ENCODE data around the gene GAPDH. TPM values are rescaled to one million over a fixed set of nuclear protein-coding genes. Genes with fewer than 3 reads are reported as not detected.
"Not testable (repeated sequence)": the region's sequence is repeated elsewhere in the genome, so short reads cannot be mapped to it uniquely, and the experiment has no call there.

The GAPDH gene
- total RNA-seq = 4,334 and 4,542 TPM in 2 replicates

- DNase-seq (ENCODE audit: low read depth in 2 of 2) = peak; percentile 87 to 97
Observed at GRCh38 chr12:6533923-6534694, at the start of gene GAPDH. Gene GAPDH (plus strand): TSS chr12:6534517. CDS start chr12:6534833, 316 bp downstream.

- DNase-seq (ENCODE audit: low read depth in 2 of 2) = no peak
Observed at GRCh38 chr12:6488240-6488639, 46.1 kb upstream of the GAPDH start.

DNA sequence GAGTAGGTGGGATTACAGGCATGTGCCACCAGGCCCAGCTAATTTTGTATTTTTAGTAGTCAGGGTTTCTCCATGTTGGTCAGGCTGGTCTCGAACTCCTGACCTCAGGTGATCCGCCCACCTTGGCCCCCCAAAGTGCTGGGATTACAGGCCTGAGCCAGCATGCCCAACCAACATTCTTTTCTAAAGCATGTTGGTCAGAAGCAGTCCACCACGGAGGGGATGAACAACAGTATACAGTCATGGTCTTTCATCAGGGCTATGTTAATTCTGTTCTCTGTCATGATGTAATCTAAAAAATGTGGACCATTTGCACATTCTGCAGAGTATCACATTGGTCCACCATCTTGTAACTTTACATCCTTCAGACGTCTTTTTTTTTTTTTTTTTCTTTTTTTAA, 44.9 kb upstream of the GAPDH start:
- no peak for DNase-seq (ENCODE audit: low read depth in 2 of 2)

GRCh38 chr12:6490673-6491072, 43.6 kb upstream of the GAPDH start:
- not testable (repeated sequence) for DNase-seq (ENCODE audit: low read depth in 2 of 2)

GRCh38 chr12:6492838-6493496, 41.4 kb upstream of the GAPDH start, which contains the start of gene MRPL51:
Gene MRPL51 (minus strand): TSS chr12:6493262. CDS start chr12:6493136, 126 bp downstream.
- peak; percentile 81 to 96 for DNase-seq (ENCODE audit: low read depth in 2 of 2)

DNA sequence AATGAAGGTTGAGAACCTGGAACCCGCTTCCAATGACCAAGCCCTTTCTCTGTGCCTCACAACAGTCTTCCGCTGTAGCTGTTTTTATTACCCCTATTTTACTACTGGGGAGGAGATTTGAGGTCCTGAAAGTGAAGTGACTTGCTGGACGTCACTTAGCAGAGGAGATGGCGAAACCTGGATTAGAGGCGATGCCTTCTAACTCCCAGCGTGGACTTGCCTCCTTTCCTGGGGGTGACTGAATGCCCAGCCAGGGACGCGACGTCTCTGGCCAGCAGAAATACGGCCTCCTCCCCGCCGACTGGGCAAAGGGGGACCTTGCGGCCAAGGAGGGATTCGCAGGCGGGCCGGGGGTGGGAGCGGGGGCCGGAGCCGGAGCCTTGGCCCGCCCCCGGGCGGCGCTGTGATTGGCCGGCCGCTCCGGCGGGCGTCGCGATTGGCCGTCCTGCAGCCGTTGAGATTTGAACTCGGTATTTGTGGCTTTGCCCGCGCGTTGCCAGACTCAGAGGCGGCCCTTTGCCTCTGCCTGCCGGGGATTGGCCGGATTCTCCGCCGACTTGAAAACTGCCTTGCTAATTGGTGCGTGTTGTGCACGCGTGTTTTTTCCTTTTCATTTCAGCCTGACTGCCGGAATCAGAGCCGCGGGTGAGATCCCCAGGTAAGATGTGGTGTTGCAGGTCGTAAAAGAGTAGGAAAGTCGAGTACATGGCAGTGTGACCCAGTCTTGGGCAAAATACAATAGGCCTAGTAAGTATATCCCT, 40.6 kb upstream of the GAPDH start, which contains the start of gene NCAPD2:
TSS of gene NCAPD2 (plus strand) at position 606 of the 761 bp plus-strand sequence. CDS start 997 bp downstream, outside the sequence.
- DNase-seq (ENCODE audit: low read depth in 2 of 2) = peak; percentile 88 to 97

GRCh38 chr12:6494258-6494743, 40.0 kb upstream of the GAPDH start:
- DNase-seq (ENCODE audit: low read depth in 2 of 2) = no peak

GRCh38 chr12:6494968-6495367, 39.3 kb upstream of the GAPDH start:
- no peak for DNase-seq (ENCODE audit: low read depth in 2 of 2)

- not testable (repeated sequence) for DNase-seq (ENCODE audit: low read depth in 2 of 2)
Observed at GRCh38 chr12:6497291-6497690, 37.0 kb upstream of the GAPDH start.

DNA sequence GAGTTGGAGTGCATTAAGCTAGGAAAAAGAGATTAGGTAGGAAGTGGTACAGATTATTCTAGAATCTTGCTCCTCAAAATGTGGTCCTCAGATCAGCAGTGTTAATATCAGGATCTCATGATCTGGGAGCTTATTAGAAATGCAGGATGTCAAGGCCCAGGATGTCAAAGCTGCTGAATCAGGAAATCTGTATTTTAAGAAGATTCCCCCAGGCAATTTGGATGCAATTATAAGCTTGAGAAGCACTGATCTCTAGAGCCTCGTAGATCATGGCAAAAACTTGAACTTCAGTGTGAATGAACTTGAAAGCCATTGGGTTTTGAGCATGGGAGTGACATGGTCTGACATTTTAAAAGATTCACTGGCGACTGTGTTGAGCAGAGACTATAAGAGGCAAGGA, 33.9 kb upstream of the GAPDH start:
- no peak for DNase-seq (ENCODE audit: low read depth in 2 of 2)

DNA sequence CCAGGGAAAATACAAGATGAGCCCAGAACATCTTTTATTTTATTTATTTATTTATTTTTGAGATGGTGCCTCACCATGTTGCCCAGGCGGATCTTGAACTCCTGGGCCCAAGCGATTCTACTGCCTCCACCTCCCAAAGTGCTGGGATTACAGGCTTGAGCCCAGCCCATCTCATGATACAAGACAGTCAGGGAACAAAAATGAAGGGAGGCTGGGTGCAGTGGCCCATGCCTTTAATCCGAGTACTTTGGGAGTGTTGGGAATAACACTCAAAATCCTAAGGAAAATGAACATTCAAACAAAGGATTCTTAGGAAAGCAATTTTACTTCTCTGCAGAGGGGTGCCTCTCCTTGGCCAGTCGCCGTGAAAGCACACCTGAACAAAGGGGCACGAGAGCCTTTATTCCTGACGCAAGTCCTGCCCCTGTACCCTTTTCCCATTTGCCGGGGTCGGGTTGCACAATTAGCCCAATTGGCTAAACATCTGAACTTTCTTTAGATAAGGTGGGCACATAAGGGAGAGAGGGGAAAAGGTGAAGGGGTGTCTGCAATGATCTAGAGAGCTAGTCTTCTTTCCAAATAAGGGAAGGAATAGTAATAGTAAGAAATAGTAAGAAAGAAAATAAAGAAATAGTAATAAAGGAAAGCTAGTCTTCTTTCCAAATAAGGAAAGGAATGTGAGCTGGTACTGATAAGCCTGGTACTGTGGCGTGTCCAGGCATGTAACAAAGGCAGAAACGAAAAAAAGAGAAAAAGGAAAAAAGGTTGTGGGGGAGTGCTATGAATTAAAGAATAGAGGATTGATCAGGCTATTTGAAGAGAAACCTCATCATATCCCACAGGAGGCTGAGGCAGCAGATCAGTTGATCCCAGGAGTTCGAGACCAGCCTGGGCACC, 27.0 kb upstream of the GAPDH start:
- DNase-seq (ENCODE audit: low read depth in 2 of 2) = no peak

DNA sequence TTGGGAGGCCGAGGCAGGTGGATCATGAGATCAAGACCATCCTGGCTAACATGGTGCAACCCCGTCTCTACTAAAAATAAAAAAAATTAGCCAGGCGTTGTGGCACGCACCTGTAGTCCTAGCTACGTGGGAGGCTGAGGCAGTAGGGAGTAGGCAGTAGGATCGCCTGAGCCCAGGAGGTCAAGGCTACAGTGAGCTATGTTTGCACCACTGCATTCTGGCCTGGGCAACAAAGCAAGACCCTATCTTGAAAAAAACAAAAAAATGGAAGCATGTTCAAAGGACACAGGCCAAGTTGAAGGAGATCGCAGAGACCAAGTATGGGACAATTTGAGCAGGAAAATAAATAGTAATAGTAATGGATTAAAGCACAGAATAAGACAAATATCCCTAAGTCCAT, 26.2 kb upstream of the GAPDH start:
- DNase-seq (ENCODE audit: low read depth in 2 of 2) = no peak

- DNase-seq (ENCODE audit: low read depth in 2 of 2) = no peak
Observed at GRCh38 chr12:6520186-6520585, 14.1 kb upstream of the GAPDH start.

DNA sequence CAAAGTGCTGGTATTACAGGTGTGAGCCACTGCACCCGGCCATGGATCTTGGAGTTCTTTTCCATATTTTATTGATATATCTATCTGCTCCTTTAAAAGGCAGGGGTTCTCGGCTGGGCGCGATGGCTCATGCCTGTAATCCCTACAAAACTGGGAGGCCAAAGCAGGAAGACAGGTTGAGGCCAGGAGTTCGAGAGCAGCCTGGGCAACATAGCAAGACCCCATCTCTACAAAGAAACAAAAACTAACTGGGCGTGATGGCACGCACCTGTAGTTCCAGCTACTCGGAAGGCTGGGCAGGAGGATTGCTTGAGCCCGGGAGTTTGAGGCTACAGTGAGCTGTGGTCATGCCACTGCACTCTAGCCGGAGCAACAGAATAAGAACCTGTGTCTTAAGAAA, 12.1 kb upstream of the GAPDH start:
- no peak for DNase-seq (ENCODE audit: low read depth in 2 of 2)

- no peak for DNase-seq (ENCODE audit: low read depth in 2 of 2)
Observed at GRCh38 chr12:6523708-6524107, 10.6 kb upstream of the GAPDH start.

DNA sequence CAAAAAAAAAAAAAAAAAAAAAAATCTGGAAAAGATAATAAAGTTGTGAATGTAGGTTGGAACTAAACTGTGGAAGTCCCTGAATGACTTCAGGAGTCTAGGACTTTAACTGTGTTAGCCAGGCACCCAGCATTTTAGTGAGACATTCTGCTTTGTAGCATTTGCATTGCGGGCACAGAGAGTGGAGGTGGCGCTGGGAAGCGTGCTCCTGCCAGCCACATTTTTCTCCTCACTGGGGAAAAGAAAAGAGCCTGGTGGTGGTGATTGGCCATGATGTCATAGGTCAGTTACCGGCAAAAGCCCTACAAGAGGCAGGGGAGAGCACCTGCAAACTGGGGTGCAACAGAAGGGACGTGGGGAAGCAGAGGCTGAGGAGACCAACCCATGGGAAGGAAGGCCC, 9.7 kb upstream of the GAPDH start:
- no peak for DNase-seq (ENCODE audit: low read depth in 2 of 2)

- no peak for DNase-seq (ENCODE audit: low read depth in 2 of 2)
Observed at GRCh38 chr12:6526201-6526600, 8.1 kb upstream of the GAPDH start.

GRCh38 chr12:6526766-6527525, 7.4 kb upstream of the GAPDH start:
- no peak for DNase-seq (ENCODE audit: low read depth in 2 of 2)

DNA sequence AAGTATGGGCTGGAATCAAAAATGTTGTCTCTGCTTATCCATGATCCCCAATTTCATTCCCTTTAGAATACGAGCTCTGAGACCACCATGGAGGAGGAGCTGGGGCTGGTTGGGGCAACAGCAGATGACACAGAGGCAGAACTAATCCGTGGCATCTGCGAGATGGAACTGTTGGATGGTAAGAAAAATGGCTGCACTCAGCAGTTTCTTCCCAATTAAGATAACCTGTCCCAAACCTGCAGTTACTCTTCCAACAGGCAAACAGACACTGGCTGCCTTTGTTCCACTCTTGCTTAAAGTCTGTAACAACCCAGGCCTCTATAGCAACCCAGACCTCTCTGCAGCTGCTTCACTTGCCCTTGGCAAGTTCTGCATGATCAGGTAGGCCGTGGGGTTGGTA, 6.6 kb upstream of the GAPDH start:
- no peak for DNase-seq (ENCODE audit: low read depth in 2 of 2)
